Choroid plexus epithelial cell (primary cell): ENCODE measurements around the gene DST.

Experiments
- DNase-seq: peaks from one replicate; pipeline ENCODE4 v3.0.0-alpha.2; 2010; ENCODE audit warnings: low read depth
- H3K4me3 ChIP-seq: 2 replicates; pipeline ENCODE4 v1.5.1; 2011; ENCODE audit warnings: low read depth, mild to moderate bottlenecking, control low read depth, low read length, moderate library complexity
- CTCF ChIP-seq: conservative IDR thresholded peaks from 2 replicates; pipeline ENCODE4 v1.5.1; 2011; ENCODE audit warnings: low read depth, mild to moderate bottlenecking, control low read depth, inconsistent platforms, low read length, moderate library complexity

The DST gene

GRCh38 chr6:56541030-56541600, 101.6 kb downstream of the DST start:
- no peak for TF ChIP-seq CTCF
- peak overlapping the region; percentile 73 for H3K4me3 ChIP-seq
- DNase-seq = no peak

- no peak for DNase-seq
- peak overlapping the region; percentile 73 for H3K4me3 ChIP-seq
- no peak for TF ChIP-seq CTCF
Measured at GRCh38 chr6:56540232-56541029, 102.3 kb downstream of the DST start.

GRCh38 chr6:56539527-56540105, 103.1 kb downstream of the DST start:
- DNase-seq = no peak
- TF ChIP-seq CTCF = no peak
- H3K4me3 ChIP-seq = no peak overlapping the region

GRCh38 chr6:56538851-56539250, 103.8 kb downstream of the DST start:
- no peak overlapping the region for H3K4me3 ChIP-seq
- no peak for TF ChIP-seq CTCF
- DNase-seq = no peak

GRCh38 chr6:56537223-56537770, 105.4 kb downstream of the DST start:
- TF ChIP-seq CTCF = no peak
- DNase-seq = no peak
- H3K4me3 ChIP-seq = no peak overlapping the region

- no peak overlapping the region for H3K4me3 ChIP-seq
- TF ChIP-seq CTCF = no peak
- peak; percentile 34 for DNase-seq
Measured at GRCh38 chr6:56536536-56536935, 106.2 kb downstream of the DST start.
